HepG2 (cell line): Measurements from ENCODE around the gene SERAC1. TPM values are rescaled to one million over a fixed set of nuclear protein-coding genes. Genes with fewer than 3 reads are reported as not detected.

ENCODE experiments used
- ATAC-seq: fragments of 200-7000 bp; cut with Tn5 transposase; 3 replicates; pipeline ENCODE4 v1.9.1; 2020; ENCODE audit warnings: mild to moderate bottlenecking, moderate library complexity
- BruUV-seq: library from RNA; stranded (reverse); fragments of 400-500 nt; replicated peaks from 2 replicates; lab custom pipeline; 2021; lab: Mats Ljungman, UMichigan
- CTCF ChIA-PET: fragments of 300-600 bp; formaldehyde crosslinking; extraction: SDS; loops from one replicate; lab custom pipeline; 2021; ENCODE audit warnings: low total read pairs, inconsistent platforms, low intra/inter-chr PET ratio; lab: Yijun Ruan, JAX
- POLR2A ChIA-PET: fragments of 350-600 bp; sonication (Branson Sonifier 250); formaldehyde crosslinking; loops from one replicate; lab custom pipeline; 2020; ENCODE audit warnings: antibody characterized with exemption, inconsistent platforms; lab: Yijun Ruan, JAX
- DNase-seq: peaks from one replicate; pipeline ENCODE4 v3.0.0-alpha.2; 2015; ENCODE audit warnings: low spot score
- FAIRE-seq: peaks from 3 replicates; lab custom pipeline; 2011; peaks lifted over from hg19 to GRCh38; lab: Jason Lieb, UNC
- H2AFZ ChIP-seq: one replicate; pipeline ENCODE4 v1.6.1; 2011; ENCODE audit warnings: low read length, inconsistent platforms
- H3K27ac ChIP-seq: fragments of 300-600 bp; 3 replicates; pipeline ENCODE4 v1.8.0; 2011; ENCODE audit warnings: mixed run types, mild to moderate bottlenecking, mixed read lengths, low read length, inconsistent platforms; ENCODE audit not compliant: insufficient read depth; ENCODE audit errors: extremely low read length
- H3K27me3 ChIP-seq, 2 experiments: fragments of 200-600 bp in 1 of 2; 2 replicates in 1 of 2; 3 replicates in 1 of 2; pipeline versions ENCODE4 v1.6.0 to v1.8.0; 2011; ENCODE audit warnings: low read length in 2 of 2, mild to moderate bottlenecking in 2 of 2, moderate library complexity in 2 of 2, inconsistent platforms in 1 of 2; ENCODE audit not compliant: insufficient read depth in 2 of 2, control insufficient read depth in 1 of 2
- H3K36me3 ChIP-seq, 2 experiments: fragments of 200-600 bp in 1 of 2; replicated peaks in 1 of 2; 2 replicates in 1 of 2; 3 replicates in 1 of 2; pipeline versions ENCODE4 v1.5.1 to v1.8.0; 2011; ENCODE audit warnings: low read length in 2 of 2, inconsistent platforms in 1 of 2; ENCODE audit not compliant: insufficient read depth in 2 of 2, control insufficient read depth in 1 of 2
- H3K4me1 ChIP-seq: 2 replicates; pipeline ENCODE4 v1.5.1; 2012; ENCODE audit warnings: low read length, inconsistent platforms; ENCODE audit not compliant: insufficient read depth
- H3K4me2 ChIP-seq: 2 replicates; pipeline ENCODE4 v1.6.0; 2011; ENCODE audit warnings: low read depth, low read length, inconsistent platforms
- H3K4me3 ChIP-seq, 3 experiments: fragments of 200-600 bp in 1 of 3; sonication (generic), shearing (Covaris generic) in 1 of 3; replicated peaks in 1 of 3; 2 replicates each; pipeline ENCODE4 v1.5.1; 2011 to 2016; ENCODE audit warnings: low read length in 3 of 3, inconsistent platforms in 2 of 3, low read depth in 2 of 3, mild to moderate bottlenecking in 2 of 3, control low read depth in 1 of 3, mixed read lengths in 1 of 3; ENCODE audit not compliant: insufficient read depth in 1 of 3
- H3K79me2 ChIP-seq: one replicate; pipeline ENCODE4 v1.6.1; 2011; ENCODE audit warnings: low read length, inconsistent platforms; ENCODE audit not compliant: insufficient read depth
- H3K9ac ChIP-seq: 2 replicates; pipeline ENCODE4 v1.6.0; 2011; ENCODE audit warnings: mild to moderate bottlenecking, low read depth, low read length, inconsistent platforms; ENCODE audit not compliant: insufficient read depth
- H3K9me3 ChIP-seq: 2 replicates; pipeline ENCODE4 v1.5.1; 2012; ENCODE audit warnings: mild to moderate bottlenecking, low read length
- H4K20me1 ChIP-seq: 2 replicates; pipeline ENCODE4 v1.6.0; 2011; ENCODE audit warnings: inconsistent platforms, mild to moderate bottlenecking, low read length, moderate library complexity; ENCODE audit not compliant: insufficient read depth
- AGO2 ChIP-seq: fragments of 200-400 bp; formaldehyde crosslinking; optimal IDR thresholded peaks from 2 replicates; pipeline ENCODE3; 2017; ENCODE audit warnings: mild to moderate bottlenecking, low read depth, low read length, moderate library complexity
- FOXC1 ChIP-seq: sonication (generic); formaldehyde crosslinking; IDR thresholded peaks from 2 replicates; pipeline ENCODE4 v1.8.0; 2022; ENCODE audit warnings: mild to moderate bottlenecking, missing genetic modification reagents, borderline replicate concordance
- FOXO1 ChIP-seq: sonication (generic); formaldehyde crosslinking; IDR thresholded peaks from 2 replicates; pipeline ENCODE4 v1.4.0; 2020; ENCODE audit warnings: missing genetic modification reagents
- GPN1 ChIP-seq: sonication (generic); formaldehyde crosslinking; IDR thresholded peaks from 2 replicates; pipeline ENCODE4 v1.5.1; 2020; ENCODE audit warnings: missing genetic modification reagents, borderline replicate concordance
- HCFC1 ChIP-seq: fragments of 150-350 bp; IDR thresholded peaks from 2 replicates; pipeline ENCODE4 v1.6.1; 2014; ENCODE audit warnings: low read depth, low read length
- KDM5B ChIP-seq: sonication (generic); formaldehyde crosslinking; IDR thresholded peaks from 2 replicates; pipeline ENCODE4 v1.4.0; 2020; ENCODE audit warnings: missing genetic modification reagents, mild to moderate bottlenecking, borderline replicate concordance
- PCBP2 ChIP-seq: fragments of 200-400 bp; formaldehyde crosslinking; optimal IDR thresholded peaks from 2 replicates; pipeline ENCODE3; 2018; ENCODE audit warnings: low read length, low read depth; ENCODE audit not compliant: poor library complexity, severe bottlenecking
- POLR2A ChIP-seq, 2 experiments: IDR thresholded peaks; 2 replicates each; pipeline ENCODE4 v1.6.1; 2011; ENCODE audit warnings: low read depth in 2 of 2, low read length in 2 of 2, mild to moderate bottlenecking in 1 of 2, moderate library complexity in 1 of 2; ENCODE audit not compliant: insufficient read depth in 1 of 2
- YEATS2 ChIP-seq: sonication (generic); formaldehyde crosslinking; IDR thresholded peaks from 2 replicates; pipeline ENCODE4 v1.4.0; 2020; ENCODE audit warnings: missing genetic modification reagents, borderline replicate concordance
- ZBTB38 ChIP-seq: sonication (generic); formaldehyde crosslinking; IDR thresholded peaks from 2 replicates; pipeline ENCODE4 v1.5.1; 2020; ENCODE audit warnings: mild to moderate bottlenecking, missing genetic modification reagents
- ZNF274 ChIP-seq: sonication (generic); formaldehyde crosslinking; IDR thresholded peaks from 2 replicates; pipeline ENCODE4 v1.5.1; 2020; ENCODE audit warnings: mild to moderate bottlenecking, missing genetic modification reagents
- ZNF564 ChIP-seq: sonication (generic); formaldehyde crosslinking; IDR thresholded peaks from 2 replicates; pipeline ENCODE4 v1.8.1; 2023; ENCODE audit warnings: mild to moderate bottlenecking, missing genetic modification reagents
- ZNF768 ChIP-seq: sonication (generic); formaldehyde crosslinking; IDR thresholded peaks from 2 replicates; pipeline ENCODE4 v1.4.0; 2020; ENCODE audit warnings: missing genetic modification reagents
- WGBS: methylation state at CpG from one replicate; pipeline ENCODE4 v1.1.6; 2017; ENCODE audit warnings: low lambda C conversion rate; 5-methylcytosine and 5-hydroxymethylcytosine counted together
- in situ Hi-C: cut with HindIII; loops from 2 replicates; pipeline ENCODE4 v1.10.0; 2017; ENCODE audit warnings: low pct_unique_long_range_greater_than_20kb; ENCODE audit not compliant: extremely low pct_ligation_motif_present
- intact Hi-C: fragments of 100-400 bp; cut with micrococcal nuclease; formaldehyde crosslinking; loops from one replicate; pipeline ENCODE4 v1.10.0; 2022; ENCODE audit not compliant: unreplicated experiment
- polyA plus RNA-seq, 8 experiments: library from polyadenylated mRNA; depleted of rRNA in 3 of 8; stranded (reverse) in 7 of 8; unstranded in 1 of 8; fragments of >200 nt; fragmentation: Illumina TruSeq in 4 of 8; extraction: Trizol in 4 of 8; gene quantifications; 2 replicates each; pipeline versions ENCODE4 v1.2.1 to v1.2.3, GENCODE V29; 2011 to 2016; ENCODE audit warnings: low read depth in 4 of 8, missing spikeins in 1 of 8, mixed read lengths in 1 of 8; ENCODE audit not compliant: insufficient read depth in 1 of 8
- total RNA-seq, 5 experiments: library from RNA; depleted of rRNA; stranded (reverse); fragments of >200 nt; fragmentation: Illumina TruSeq; extraction: Trizol; gene quantifications; 2 replicates each; pipeline ENCODE4 v1.2.3, GENCODE V29; 2016; ENCODE audit warnings: low read depth in 1 of 5

SERAC1 gene
- total and polyA plus RNA-seq, 2 of the 13 experiments (the other 11 are each of a cell fraction or from before 2014, with no cell fraction given) = 4.5 to 8.1 TPM

DNA sequence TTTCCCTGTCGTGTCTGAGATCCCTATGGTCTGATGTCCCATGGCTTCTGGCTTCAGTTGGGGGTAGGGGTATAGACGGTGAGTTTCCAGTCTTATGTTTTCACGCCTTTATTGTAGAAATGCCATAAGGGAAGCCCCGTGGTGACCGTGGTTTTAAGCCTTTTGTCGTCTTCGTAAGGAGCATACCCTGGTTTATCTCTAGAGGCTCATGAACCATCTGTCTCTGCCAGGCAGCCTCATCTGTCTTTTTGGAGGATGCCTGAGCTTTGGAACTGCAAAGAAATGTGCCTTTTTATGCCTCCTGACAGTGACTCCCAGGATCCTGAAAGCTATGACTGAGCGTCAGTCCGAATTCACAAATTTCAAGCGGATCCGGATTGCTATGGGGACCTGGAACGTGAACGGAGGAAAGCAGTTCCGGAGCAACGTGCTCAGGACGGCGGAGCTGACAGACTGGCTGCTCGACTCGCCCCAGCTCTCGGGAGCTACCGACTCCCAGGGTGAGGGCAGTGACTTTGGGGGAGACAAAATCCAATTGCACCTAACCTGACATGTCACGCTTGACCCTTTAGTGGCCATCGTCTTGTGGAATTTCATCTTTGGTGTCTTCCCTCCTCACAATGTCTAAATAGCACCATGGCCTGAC lies 101.8 kb downstream of the SERAC1 start:
- Histone ChIP-seq H3K27ac (no peak overlapping the region), H4K20me1 (no peaks in the 10 kb centered on the region), H3K4me3 (no peak overlapping the region), H2AFZ (no peak overlapping the region), H3K4me1 (peaks cover 27% of the 10 kb centered on the region), H3K9me3 (no peaks in the 10 kb centered on the region), H3K36me3 (peaks cover 60 to 89% of the 10 kb centered on the region in 2 experiments), H3K79me2 (no peaks in the 10 kb centered on the region), H3K4me2 (no peak overlapping the region), H3K27me3 (no peaks in the 10 kb centered on the region), H3K9ac (no peak overlapping the region)
- no peak for FAIRE-seq
- no peak for ATAC-seq
- no peak for DNase-seq
- intact Hi-C loops (no loop called here), in situ Hi-C loops (no loop called here)
- 97% methylated on average over 23 of the region's 23 CpGs for WGBS
- ChIA-PET CTCF (no interaction called here), POLR2A (no interaction called here)
- TF ChIP-seq ZNF274 (CRISPR knock-in tag) (0 out of 2 replicates have a peak, but pooled peaks have one; percentile 33), YEATS2 (CRISPR knock-in tag) (no peak), ZNF564 (CRISPR knock-in tag) (0 out of 2 replicates have a peak, but pooled peaks have one; percentile 33), AGO2 (peak; percentile 18), GPN1 (CRISPR knock-in tag) (no peak), ZBTB38 (CRISPR knock-in tag) (0 out of 2 replicates have a peak, but pooled peaks have one; percentile 20)
- BruUV-seq = no TSS peak

DNA sequence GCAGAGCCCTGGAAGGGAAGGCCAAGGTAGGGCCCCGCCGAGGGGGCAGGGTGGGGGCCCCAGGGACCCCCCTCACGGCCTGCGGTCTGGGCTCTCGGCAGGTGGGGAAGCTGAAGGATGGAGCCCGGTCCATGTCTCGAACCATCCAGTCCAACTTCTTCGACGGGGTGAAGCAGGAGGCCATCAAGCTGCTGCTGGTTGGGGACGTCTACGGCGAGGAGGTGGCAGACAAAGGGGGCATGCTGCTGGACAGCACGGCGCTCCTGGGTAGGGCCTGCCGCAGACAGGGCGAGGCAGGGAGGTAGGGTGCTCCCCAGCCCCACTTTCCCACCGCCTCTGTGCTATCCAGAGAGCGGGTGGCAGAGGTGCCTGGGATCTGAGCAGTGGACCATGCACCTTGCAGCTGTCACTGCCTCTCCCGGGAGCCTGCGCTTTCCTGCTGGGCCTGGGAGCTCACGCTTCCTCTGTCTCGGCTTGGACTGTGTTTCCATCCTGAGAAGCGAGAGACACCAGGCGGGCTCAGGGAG lies 103.3 kb downstream of the SERAC1 start:
- FAIRE-seq = no peak
- H3K4me2 ChIP-seq = no peak overlapping the region
- ChIA-PET POLR2A (interaction anchor here (1.2 kb wide), 1 partner anchor 15 kb away, joined by 3 read pairs; no protein-coding TSS in a partner anchor), CTCF (no interaction called here)
- peaks cover 56 to 92% of the 10 kb centered on the region in 2 experiments for H3K36me3 ChIP-seq
- H4K20me1 ChIP-seq = no peaks in the 10 kb centered on the region
- no peak overlapping the region for H3K9ac ChIP-seq
- H3K79me2 ChIP-seq = no peaks in the 10 kb centered on the region
- intact Hi-C loops (no loop called here), in situ Hi-C loops (no loop called here)
- H3K27ac ChIP-seq = no peak overlapping the region
- no peaks in the 10 kb centered on the region for H3K27me3 ChIP-seq
- peak; percentile 6 for ATAC-seq
- no peak overlapping the region for H2AFZ ChIP-seq
- no TSS peak for BruUV-seq
- H3K4me3 ChIP-seq = no peak overlapping the region
- H3K9me3 ChIP-seq = no peaks in the 10 kb centered on the region
- H3K4me1 ChIP-seq = peaks cover 29% of the 10 kb centered on the region
- TF ChIP-seq FOXO1 (CRISPR knock-in tag) (no peak), ZNF768 (CRISPR knock-in tag) (peak; percentile 40; the same call in 1 of the 2 replicates), HCFC1 (no peak), FOXC1 (CRISPR knock-in tag) (no peak), POLR2A (IDR thresholded peaks at IDR 0.05; ENCODE audit: insufficient read depth in 1 of 2, low read depth in 2 of 2, low read length in 2 of 2) (0 out of 4 replicates have a peak, but pooled peaks of 1 of the 2 experiments have one; percentile 28), PCBP2 (no peak), AGO2 (peak; percentile 74), KDM5B (CRISPR knock-in tag) (no peak)
- DNase-seq = no peak
- WGBS = 92% methylated on average over 20 of the region's 24 CpGs
